Endothelial cell (in vitro differentiated cells): ENCODE data around the gene FAM135A. TPM values are rescaled to one million over a fixed set of nuclear protein-coding genes. Genes with fewer than 3 reads are reported as not detected.
A peak's percentile ranks its signal among the peaks of the same experiment; 100 is the strongest.

Experiments
- DNase-seq: peaks from one replicate; pipeline ENCODE4 v3.0.0; 2021; ENCODE audit warnings: low spot score
- H3K27ac Mint-ChIP-seq: one replicate; pipeline ENCODE4 v1.8.0; 2021; ENCODE audit warnings: mixed read lengths, inconsistent platforms; ENCODE audit not compliant: unreplicated experiment
- H3K27me3 Mint-ChIP-seq: one replicate; pipeline ENCODE4 v1.8.0; 2021; ENCODE audit warnings: mild to moderate bottlenecking, moderate library complexity, mixed read lengths, inconsistent platforms; ENCODE audit not compliant: unreplicated experiment
- H3K36me3 Mint-ChIP-seq: one replicate; pipeline ENCODE4 v1.8.0; 2021; ENCODE audit warnings: mild to moderate bottlenecking, low read depth, mixed read lengths, inconsistent platforms; ENCODE audit not compliant: unreplicated experiment
- H3K4me1 Mint-ChIP-seq: one replicate; pipeline ENCODE4 v1.8.0; 2021; ENCODE audit warnings: mild to moderate bottlenecking, mixed read lengths, inconsistent platforms; ENCODE audit not compliant: unreplicated experiment
- H3K4me3 Mint-ChIP-seq: one replicate; pipeline ENCODE4 v1.8.0; 2021; ENCODE audit warnings: mild to moderate bottlenecking, mixed read lengths, inconsistent platforms; ENCODE audit not compliant: unreplicated experiment
- H3K9me3 Mint-ChIP-seq: one replicate; pipeline ENCODE4 v1.8.0; 2021; ENCODE audit warnings: mixed read lengths, inconsistent platforms; ENCODE audit not compliant: unreplicated experiment
- total RNA-seq: library from RNA; stranded (reverse); fragmentation: NEBNext Ultra II Directional; extraction: Animal tissue kit (Norgen Biotek cat#: 25700); gene quantifications from one replicate; pipeline ENCODE4 v1.2.1, GENCODE V29; 2021; ENCODE audit not compliant: unreplicated experiment
- TF ChIP-seq, protein P1 (sequence below): fragments of 200-600 bp; sonication (generic); IDR thresholded peaks from one replicate; pipeline ENCODE4 v1.5.0; 2021; ENCODE audit warnings: antibody characterized with exemption; ENCODE audit not compliant: unreplicated experiment

FAM135A gene
- total RNA-seq, 1 donor from 2014 or later: 31.2 TPM

DNA sequence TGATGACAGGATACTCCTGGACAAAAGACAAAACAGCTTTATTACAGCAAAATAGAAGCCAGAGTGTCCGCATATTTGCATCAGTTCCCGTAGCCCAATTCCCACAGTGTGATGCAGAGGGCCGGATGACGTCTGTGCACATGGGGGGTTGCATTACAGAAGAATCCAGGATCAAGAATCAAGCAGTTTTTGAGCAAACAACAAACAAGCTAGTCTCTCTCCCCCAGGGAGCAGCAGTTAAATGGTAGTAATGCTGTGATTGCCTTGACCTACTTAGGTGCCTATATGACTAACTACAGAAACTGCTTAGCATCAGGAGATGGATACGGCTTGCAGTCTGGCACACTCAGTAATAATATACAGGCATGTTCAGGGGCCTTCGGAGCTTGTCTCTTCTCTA is 150.2 kb downstream of the FAM135A start:
- TF ChIP-seq, protein P1, sequence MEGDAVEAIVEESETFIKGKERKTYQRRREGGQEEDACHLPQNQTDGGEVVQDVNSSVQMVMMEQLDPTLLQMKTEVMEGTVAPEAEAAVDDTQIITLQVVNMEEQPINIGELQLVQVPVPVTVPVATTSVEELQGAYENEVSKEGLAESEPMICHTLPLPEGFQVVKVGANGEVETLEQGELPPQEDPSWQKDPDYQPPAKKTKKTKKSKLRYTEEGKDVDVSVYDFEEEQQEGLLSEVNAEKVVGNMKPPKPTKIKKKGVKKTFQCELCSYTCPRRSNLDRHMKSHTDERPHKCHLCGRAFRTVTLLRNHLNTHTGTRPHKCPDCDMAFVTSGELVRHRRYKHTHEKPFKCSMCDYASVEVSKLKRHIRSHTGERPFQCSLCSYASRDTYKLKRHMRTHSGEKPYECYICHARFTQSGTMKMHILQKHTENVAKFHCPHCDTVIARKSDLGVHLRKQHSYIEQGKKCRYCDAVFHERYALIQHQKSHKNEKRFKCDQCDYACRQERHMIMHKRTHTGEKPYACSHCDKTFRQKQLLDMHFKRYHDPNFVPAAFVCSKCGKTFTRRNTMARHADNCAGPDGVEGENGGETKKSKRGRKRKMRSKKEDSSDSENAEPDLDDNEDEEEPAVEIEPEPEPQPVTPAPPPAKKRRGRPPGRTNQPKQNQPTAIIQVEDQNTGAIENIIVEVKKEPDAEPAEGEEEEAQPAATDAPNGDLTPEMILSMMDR: no peak
- H3K4me3 Mint-ChIP-seq: no peak overlapping the region
- no peaks in the 10 kb centered on the region for H3K36me3 Mint-ChIP-seq
- no peak overlapping the region for H3K27ac Mint-ChIP-seq
- no peaks in the 10 kb centered on the region for H3K9me3 Mint-ChIP-seq
- H3K4me1 Mint-ChIP-seq: no peaks in the 10 kb centered on the region
- peaks cover 2% of the 10 kb centered on the region for H3K27me3 Mint-ChIP-seq
- no peak for DNase-seq

DNA sequence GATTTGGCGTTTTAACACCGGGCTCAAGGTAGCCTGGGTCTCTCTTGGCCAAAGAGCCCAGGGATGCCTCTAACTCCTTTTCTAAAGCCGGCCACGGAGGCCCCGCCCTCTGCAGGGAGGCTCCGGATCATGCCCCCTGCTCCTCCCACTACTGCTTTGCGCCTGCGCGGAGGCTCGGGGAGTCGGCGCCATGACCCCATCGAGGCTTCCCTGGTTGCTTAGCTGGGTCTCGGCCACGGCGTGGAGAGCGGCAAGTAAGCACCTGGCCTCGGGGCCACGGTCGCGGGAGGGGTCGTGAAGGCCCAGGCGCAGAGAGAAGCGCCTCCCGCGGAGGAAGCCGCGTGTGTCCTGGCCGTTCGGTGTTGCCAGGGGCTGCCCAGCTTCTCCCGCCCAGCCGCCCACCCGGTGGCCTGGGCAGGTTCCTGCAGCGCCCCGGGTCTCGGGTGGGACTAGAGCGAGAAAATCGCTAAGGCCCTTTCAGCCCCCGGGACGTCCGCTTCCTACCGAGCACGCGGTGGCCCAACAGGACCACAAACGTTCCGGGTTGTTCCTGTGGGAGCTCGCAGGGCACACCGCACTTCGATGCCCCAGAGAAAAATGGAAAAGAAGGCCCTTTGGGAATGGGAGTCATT is 153.6 kb downstream of the FAM135A start, which contains the start of gene SDHAF4:
Gene SDHAF4 (plus strand): TSS at position 180 of the 632 bp plus-strand sequence. CDS start 11 bp downstream, at position 191.
- H3K27ac Mint-ChIP-seq: peak within 1 kb of the TSS; percentile 36
- DNase-seq: peak; percentile 93
- peak within 1 kb of the TSS; percentile 92 for H3K4me3 Mint-ChIP-seq
- H3K9me3 Mint-ChIP-seq: no peaks in the 10 kb centered on the region
- TF ChIP-seq, protein P1: no peak
- peaks cover 2% of the 10 kb centered on the region for H3K27me3 Mint-ChIP-seq
- no peaks in the 10 kb centered on the region for H3K4me1 Mint-ChIP-seq
- H3K36me3 Mint-ChIP-seq: peaks cover 7% of the 10 kb centered on the region

DNA sequence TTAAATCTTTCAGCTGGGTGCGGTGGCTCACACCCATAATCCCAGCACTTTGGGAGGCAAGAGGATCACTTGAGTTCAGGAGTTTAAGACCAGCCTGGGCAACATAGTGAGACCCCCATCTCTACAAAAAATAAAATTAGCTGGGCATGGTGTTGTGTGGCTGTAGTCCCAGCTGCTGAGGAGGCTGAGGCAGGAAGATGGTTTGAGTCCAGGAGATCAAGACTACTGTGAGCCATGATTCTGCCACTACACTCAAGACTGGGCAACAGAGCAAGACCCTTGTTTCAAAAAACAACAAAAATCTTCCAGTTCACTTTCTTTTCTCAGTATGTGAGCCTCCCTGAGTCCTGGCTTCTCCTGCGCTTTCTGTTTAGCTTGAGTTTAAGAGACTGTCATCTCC is 161.3 kb downstream of the FAM135A start:
- Mint-ChIP-seq H3K9me3 (no peaks in the 10 kb centered on the region), H3K27ac (no peak overlapping the region)

GRCh38 chr6:70575899-70576495 is 162.7 kb downstream of the FAM135A start:
- H3K27me3 Mint-ChIP-seq: no peaks in the 10 kb centered on the region
- DNase-seq: no peak
- H3K27ac Mint-ChIP-seq: no peak overlapping the region
- H3K36me3 Mint-ChIP-seq: peaks cover 4% of the 10 kb centered on the region
- H3K4me1 Mint-ChIP-seq: no peaks in the 10 kb centered on the region
- H3K4me3 Mint-ChIP-seq: no peak overlapping the region
- TF ChIP-seq, protein P1: no peak
- H3K9me3 Mint-ChIP-seq: no peaks in the 10 kb centered on the region

More for the DNA sequence above, 161.3 kb downstream of the FAM135A start:
- Mint-ChIP-seq H3K4me3 (no peak overlapping the region), H3K27me3 (no peaks in the 10 kb centered on the region), H3K36me3 (peaks cover 6% of the 10 kb centered on the region), H3K4me1 (no peaks in the 10 kb centered on the region)
- DNase-seq: no peak
- TF ChIP-seq, protein P1: no peak

DNA sequence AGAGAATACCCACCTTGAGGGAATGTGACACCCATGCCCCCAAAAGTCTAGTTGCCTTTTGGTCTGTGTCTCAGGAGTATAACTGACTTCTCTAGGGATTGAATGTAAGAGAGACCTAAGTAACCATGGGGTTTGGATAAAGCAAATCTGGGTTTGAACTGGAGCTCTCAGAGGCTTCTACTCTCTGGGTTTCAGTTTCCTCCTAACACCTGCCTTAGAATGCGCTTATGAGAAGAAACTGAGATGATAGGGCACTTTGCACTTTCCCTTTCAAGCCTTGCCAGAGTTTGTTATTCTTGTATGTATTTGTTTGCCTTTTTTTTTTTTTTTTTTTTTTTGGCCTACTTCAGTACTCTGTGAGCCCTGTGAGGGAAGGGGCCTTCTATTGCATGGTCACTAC is 172.8 kb downstream of the FAM135A start:
- H3K27me3 Mint-ChIP-seq: no peaks in the 10 kb centered on the region
- peaks cover 17% of the 10 kb centered on the region for H3K36me3 Mint-ChIP-seq
- DNase-seq: no peak
- no peak overlapping the region for H3K4me3 Mint-ChIP-seq
- H3K27ac Mint-ChIP-seq: no peak overlapping the region
- H3K9me3 Mint-ChIP-seq: no peaks in the 10 kb centered on the region
- no peaks in the 10 kb centered on the region for H3K4me1 Mint-ChIP-seq
- TF ChIP-seq, protein P1: no peak
